PC-9 (cell line): ENCODE results near the gene SLC22A1. TPM values are rescaled to one million over a fixed set of nuclear protein-coding genes. Genes with fewer than 3 reads are reported as not detected.

ENCODE experiments used
- BruUV-seq: library from RNA; stranded (reverse); fragments of 400-500 nt; replicated peaks from 2 replicates; lab custom pipeline; 2021; lab: Mats Ljungman, UMichigan
- CTCF ChIA-PET: fragments of 300-600 bp; sonication (Branson Sonifier 250); formaldehyde crosslinking; loops from one replicate; lab custom pipeline; 2022; ENCODE audit warnings: antibody characterized with exemption; lab: Charles Lee
- POLR2A ChIA-PET: fragments of 300-600 bp; sonication (Branson Sonifier 250); formaldehyde crosslinking; loops from one replicate; lab custom pipeline; 2022; ENCODE audit warnings: antibody characterized with exemption; ENCODE audit not compliant: unreplicated experiment; lab: Charles Lee
- DNase-seq, 2 experiments: peaks; one replicate each; pipeline versions ENCODE4 v3.0.0 to v3.0.0-alpha.2; 2015 to 2022; ENCODE audit warnings: mixed read lengths in 1 of 2
- H2AFZ ChIP-seq: fragments of 200-600 bp; sonication (generic); 2 replicates; pipeline ENCODE4 v1.8.1; 2017; ENCODE audit warnings: antibody characterized with exemption
- H3F3A ChIP-seq: fragments of 200-600 bp; sonication (generic); 2 replicates; pipeline ENCODE4 v1.8.1; 2017; ENCODE audit warnings: antibody characterized with exemption, mild to moderate bottlenecking, low read depth; ENCODE audit not compliant: insufficient read depth
- H3K27ac ChIP-seq: fragments of 200-600 bp; sonication (generic); 2 replicates; pipeline ENCODE4 v1.6.1; 2016; ENCODE audit warnings: mixed run types
- H3K27me3 ChIP-seq: fragments of 200-600 bp; sonication (generic); 2 replicates; pipeline ENCODE4 v1.6.1; 2016; ENCODE audit warnings: low read depth, mixed run types; ENCODE audit not compliant: insufficient read depth
- H3K36me3 ChIP-seq: fragments of 200-600 bp; sonication (generic); 2 replicates; pipeline ENCODE4 v1.6.1; 2016; ENCODE audit warnings: low read depth, mixed run types
- H3K4me1 ChIP-seq: fragments of 200-600 bp; sonication (generic); replicated peaks from 2 replicates; pipeline ENCODE4 v1.6.1; 2016; ENCODE audit warnings: mixed run types; ENCODE audit not compliant: insufficient read depth
- H3K4me2 ChIP-seq: fragments of 200-600 bp; sonication (generic); 2 replicates; pipeline ENCODE4 v1.6.1; 2017; ENCODE audit warnings: mixed run types
- H3K4me3 ChIP-seq: fragments of 200-600 bp; sonication (generic); 2 replicates; pipeline ENCODE4 v1.6.1; 2016; ENCODE audit warnings: mixed run types
- H3K79me2 ChIP-seq: fragments of 200-600 bp; sonication (generic); 2 replicates; pipeline ENCODE4 v1.6.1; 2017; ENCODE audit warnings: low read depth, mixed run types
- H3K9me2 ChIP-seq: fragments of 200-600 bp; sonication (generic); 2 replicates; pipeline ENCODE4 v1.8.1; 2017; ENCODE audit warnings: mild to moderate bottlenecking; ENCODE audit not compliant: insufficient read depth
- H3K9me3 ChIP-seq: fragments of 200-600 bp; sonication (generic); 2 replicates; pipeline ENCODE4 v1.8.1; 2016; ENCODE audit warnings: low read depth; ENCODE audit not compliant: insufficient read depth
- H4K20me1 ChIP-seq: fragments of 200-600 bp; sonication (generic); 2 replicates; pipeline ENCODE4 v1.8.1; 2017; ENCODE audit not compliant: insufficient read depth
- EZH2 ChIP-seq: fragments of 200-600 bp; sonication (generic); IDR thresholded peaks from 2 replicates; pipeline ENCODE4 v1.8.0; 2017; ENCODE audit warnings: antibody characterized with exemption, low read depth
- intact Hi-C: fragments of 100-400 bp; cut with micrococcal nuclease; formaldehyde crosslinking; loops from one replicate; pipeline ENCODE4 v1.10.0; 2022; ENCODE audit not compliant: unreplicated experiment
- total RNA-seq: library from RNA; stranded (reverse); gene quantifications from 2 replicates; pipeline ENCODE4 v1.2.3, GENCODE V29; 2021
- TF ChIP-seq, protein P1 (sequence below): fragments of 200-600 bp; sonication (generic); conservative IDR thresholded peaks from 2 replicates; pipeline ENCODE4 v1.6.1; 2017; ENCODE audit warnings: mixed run types, antibody characterized with exemption, mild to moderate bottlenecking, moderate library complexity

The SLC22A1 gene
- total RNA-seq, 1 experiment from 2014 or later, result not detected

DNA sequence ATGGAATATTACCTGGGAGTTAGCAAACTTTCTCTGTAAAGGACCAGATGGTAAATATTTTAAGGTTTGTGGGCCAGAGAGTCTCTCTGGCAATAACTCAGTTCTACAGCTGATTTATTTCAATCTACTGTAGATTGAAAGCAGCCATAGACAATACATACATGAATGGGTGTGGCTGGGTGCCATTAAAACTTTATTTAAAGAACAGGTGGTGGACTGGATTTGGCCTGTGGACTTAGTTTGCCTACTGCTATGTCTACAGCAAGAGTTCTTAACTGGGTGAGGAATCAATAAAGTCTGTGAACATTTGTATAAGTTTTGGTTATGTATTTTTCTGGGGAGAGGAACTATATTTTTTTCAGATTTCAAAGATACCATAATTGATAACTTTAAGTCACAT is 81.9 kb downstream of the SLC22A1 start:
- no peaks in the 10 kb centered on the region for H3K9me3 ChIP-seq
- H3K4me2 ChIP-seq, result no peak overlapping the region
- TF ChIP-seq, protein P1, sequence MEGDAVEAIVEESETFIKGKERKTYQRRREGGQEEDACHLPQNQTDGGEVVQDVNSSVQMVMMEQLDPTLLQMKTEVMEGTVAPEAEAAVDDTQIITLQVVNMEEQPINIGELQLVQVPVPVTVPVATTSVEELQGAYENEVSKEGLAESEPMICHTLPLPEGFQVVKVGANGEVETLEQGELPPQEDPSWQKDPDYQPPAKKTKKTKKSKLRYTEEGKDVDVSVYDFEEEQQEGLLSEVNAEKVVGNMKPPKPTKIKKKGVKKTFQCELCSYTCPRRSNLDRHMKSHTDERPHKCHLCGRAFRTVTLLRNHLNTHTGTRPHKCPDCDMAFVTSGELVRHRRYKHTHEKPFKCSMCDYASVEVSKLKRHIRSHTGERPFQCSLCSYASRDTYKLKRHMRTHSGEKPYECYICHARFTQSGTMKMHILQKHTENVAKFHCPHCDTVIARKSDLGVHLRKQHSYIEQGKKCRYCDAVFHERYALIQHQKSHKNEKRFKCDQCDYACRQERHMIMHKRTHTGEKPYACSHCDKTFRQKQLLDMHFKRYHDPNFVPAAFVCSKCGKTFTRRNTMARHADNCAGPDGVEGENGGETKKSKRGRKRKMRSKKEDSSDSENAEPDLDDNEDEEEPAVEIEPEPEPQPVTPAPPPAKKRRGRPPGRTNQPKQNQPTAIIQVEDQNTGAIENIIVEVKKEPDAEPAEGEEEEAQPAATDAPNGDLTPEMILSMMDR, result no peak
- no peak for TF ChIP-seq EZH2
- H3K27me3 ChIP-seq, result no peaks in the 10 kb centered on the region
- DNase-seq, result no peak
- no peak overlapping the region for H2AFZ ChIP-seq
- H4K20me1 ChIP-seq, result no peaks in the 10 kb centered on the region
- H3K9me2 ChIP-seq, result no peaks in the 10 kb centered on the region
- intact Hi-C loops, result no loop called here
- H3K79me2 ChIP-seq, result no peaks in the 10 kb centered on the region
- POLR2A ChIA-PET, result no interaction called here
- CTCF ChIA-PET, result no interaction called here
- H3K4me1 ChIP-seq, result no peaks in the 10 kb centered on the region
- H3K36me3 ChIP-seq, result no peaks in the 10 kb centered on the region
- BruUV-seq, result no TSS peak
- no peak overlapping the region for H3K27ac ChIP-seq
- no peaks in the 10 kb centered on the region for H3F3A ChIP-seq
- no peak overlapping the region for H3K4me3 ChIP-seq

DNA sequence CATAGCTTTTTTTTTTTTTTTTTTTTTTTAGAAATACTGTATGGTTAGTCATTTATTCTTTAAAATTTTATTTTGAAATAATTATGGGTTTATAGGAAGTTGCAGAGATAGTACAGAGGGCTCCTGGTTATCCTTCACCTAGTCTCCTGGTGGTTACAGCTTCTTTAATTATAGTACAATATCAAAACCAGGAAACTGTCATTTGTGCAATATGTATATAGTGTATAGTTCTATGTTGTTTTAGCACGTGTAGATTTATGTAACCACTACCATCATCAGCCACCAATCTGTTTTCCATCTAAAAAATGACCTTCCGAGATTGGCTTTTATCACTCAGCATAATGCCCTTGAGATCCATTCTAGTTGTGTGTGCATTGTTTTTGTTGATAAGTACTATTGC is 82.3 kb downstream of the SLC22A1 start:
- Histone ChIP-seq H3K4me1 (no peaks in the 10 kb centered on the region), H2AFZ (no peak overlapping the region), H3K4me2 (no peak overlapping the region), H3K9me3 (no peaks in the 10 kb centered on the region), H3K9me2 (no peaks in the 10 kb centered on the region), H3K4me3 (no peak overlapping the region), H3K79me2 (no peaks in the 10 kb centered on the region), H3K36me3 (no peaks in the 10 kb centered on the region), H4K20me1 (no peaks in the 10 kb centered on the region), H3K27ac (no peak overlapping the region), H3F3A (no peaks in the 10 kb centered on the region), H3K27me3 (no peaks in the 10 kb centered on the region)
- TF ChIP-seq, protein P1, result no peak
- TF ChIP-seq EZH2, result no peak
- ChIA-PET POLR2A (no interaction called here), CTCF (no interaction called here)
- intact Hi-C loops, result no loop called here
- BruUV-seq, result no TSS peak
- DNase-seq, result no peak

DNA sequence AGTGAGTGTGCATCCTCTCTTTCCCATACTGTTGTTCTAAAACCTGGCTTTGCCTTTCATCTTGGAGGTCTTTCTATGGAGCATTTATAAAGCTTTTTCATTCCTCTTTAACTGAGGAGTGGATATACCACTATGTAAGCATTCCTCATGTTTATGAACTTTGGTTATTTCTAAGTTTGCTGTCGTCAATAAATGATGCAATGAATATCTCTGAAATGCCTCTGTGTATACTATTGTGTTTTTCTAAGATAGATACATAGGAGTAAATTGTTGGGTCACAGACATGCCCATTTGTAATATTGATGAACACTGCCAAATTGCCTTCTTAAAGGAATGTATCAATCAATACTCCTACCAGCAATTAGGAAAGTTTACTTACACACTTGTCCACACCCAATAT is 83.1 kb downstream of the SLC22A1 start:
- H3K4me1 ChIP-seq, result no peaks in the 10 kb centered on the region
- no peak overlapping the region for H3K4me3 ChIP-seq
- no peaks in the 10 kb centered on the region for H3K9me3 ChIP-seq
- no peak overlapping the region for H3K27ac ChIP-seq
- no peak overlapping the region for H2AFZ ChIP-seq
- no peaks in the 10 kb centered on the region for H3K79me2 ChIP-seq
- DNase-seq, result no peak
- POLR2A ChIA-PET, result interaction anchor here (0.6 kb wide), 1 partner anchor 383 kb away, joined by 4 read pairs; no protein-coding TSS in a partner anchor
- no peaks in the 10 kb centered on the region for H4K20me1 ChIP-seq
- no TSS peak for BruUV-seq
- TF ChIP-seq, protein P1, result no peak
- TF ChIP-seq EZH2, result no peak
- no peaks in the 10 kb centered on the region for H3K27me3 ChIP-seq
- H3K9me2 ChIP-seq, result no peaks in the 10 kb centered on the region
- CTCF ChIA-PET, result no interaction called here
- no peak overlapping the region for H3K4me2 ChIP-seq
- intact Hi-C loops, result no loop called here
- H3F3A ChIP-seq, result no peaks in the 10 kb centered on the region
- no peaks in the 10 kb centered on the region for H3K36me3 ChIP-seq
